Middle frontal gyrus (tissue), 1 donor: Measurements from ENCODE around the gene JADE3.
"Not testable (repeated sequence)": the region's sequence is repeated elsewhere in the genome, so short reads cannot be mapped to it uniquely, and the experiment has no call there.

ENCODE experiments used
- DNase-seq: peaks from one replicate; pipeline ENCODE4 v3.0.0-alpha.2; 2015; ENCODE audit warnings: low spot score; ENCODE audit errors: extremely low spot score

Gene JADE3

DNA sequence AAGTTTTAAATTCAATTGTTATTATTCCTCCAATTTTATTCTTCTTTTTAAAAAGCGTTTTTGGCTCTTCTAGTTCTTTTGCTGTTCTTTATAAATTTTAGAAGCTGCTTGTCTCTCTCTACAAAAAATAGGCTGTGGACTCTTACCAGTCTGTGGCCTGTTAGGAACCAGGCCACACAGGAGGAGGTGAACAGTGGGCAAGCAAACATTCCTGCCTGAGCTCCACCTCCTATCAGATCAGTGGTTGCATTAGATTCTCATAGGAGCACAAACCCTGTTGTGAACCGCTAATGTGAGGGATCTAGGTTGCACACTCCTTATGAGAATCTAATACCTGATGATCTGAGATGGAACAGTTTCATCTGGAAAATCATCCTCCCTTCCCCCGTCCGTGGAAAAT, 23.1 kb downstream of the JADE3 start:
- DNase-seq, result no peak

DNA sequence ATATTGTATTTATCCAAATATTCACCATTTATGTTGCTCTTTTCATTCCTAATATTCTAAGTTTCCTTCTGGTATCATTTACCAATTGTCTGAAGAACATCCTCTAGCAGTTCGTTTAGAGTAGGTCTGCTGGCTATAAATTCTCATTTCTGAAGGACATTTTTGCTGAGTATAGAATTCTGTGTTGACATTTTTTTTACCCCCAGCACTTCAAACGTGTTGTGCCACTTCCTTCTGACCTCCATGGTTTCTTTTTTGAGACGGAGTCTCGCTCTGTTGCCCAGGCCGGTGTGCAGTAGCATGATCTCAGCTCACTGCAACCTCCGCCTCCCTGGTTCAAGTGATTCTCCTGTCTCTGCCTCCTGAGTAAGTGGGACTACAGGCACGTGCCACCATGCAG, 26.4 kb downstream of the JADE3 start:
- DNase-seq, result no peak

DNA sequence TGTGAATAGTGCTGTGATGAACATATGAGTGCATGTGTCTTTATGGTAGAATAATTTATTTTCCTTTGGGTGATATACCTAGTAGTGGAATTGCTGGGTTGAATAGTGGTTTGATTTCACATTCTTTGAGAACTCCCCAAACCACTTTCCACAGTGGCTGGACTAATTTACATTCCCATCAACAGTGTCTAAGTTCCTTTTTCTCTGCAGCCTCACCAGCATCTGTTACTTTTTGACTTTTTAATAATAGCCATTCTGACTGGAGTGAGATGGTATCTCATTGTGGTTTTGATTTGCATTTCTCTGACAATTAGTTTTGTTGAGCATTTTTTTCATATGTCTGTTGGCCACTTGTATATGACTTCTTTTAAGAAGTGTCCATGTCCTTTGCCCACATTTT, 29.1 kb downstream of the JADE3 start:
- DNase-seq, result no peak

DNA sequence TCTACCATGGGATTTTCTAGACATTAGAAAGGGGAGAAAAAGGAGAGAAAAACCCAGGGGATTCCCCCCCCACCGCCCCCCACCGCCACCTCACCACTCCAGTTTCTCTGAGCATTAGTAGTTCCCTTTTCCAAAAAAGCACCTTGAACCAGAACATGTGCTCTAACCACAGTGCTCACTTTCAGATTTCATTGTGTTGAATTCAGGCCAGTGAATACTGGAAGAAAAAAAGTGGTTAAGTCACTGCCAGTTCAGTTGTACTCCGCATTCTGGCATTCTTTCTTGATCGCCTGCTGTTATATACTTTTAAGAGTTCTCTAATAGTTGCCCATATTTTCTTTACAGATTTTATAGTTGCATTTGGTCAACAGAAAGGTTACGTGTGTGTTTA, 40.9 kb downstream of the JADE3 start:
- DNase-seq, result no peak

DNA sequence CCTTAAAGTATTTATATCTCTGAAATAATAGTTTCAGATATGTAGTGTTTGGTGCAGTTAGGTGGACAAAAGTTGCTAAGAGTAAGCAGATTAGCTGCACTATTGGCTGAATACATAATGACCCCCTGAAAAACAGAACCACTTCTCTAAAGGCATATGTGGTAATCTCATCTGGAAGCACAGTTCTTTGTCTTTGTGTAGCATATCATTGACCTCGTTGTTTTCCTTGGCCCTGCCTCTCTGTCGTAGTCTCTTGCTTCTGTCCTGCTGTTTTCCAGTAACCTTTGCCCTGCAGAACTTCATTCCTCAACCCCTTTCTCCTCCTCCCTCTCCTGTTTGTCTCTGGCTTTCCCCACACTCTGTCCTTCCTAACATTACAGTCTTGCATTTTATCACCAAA, 41.4 kb downstream of the JADE3 start:
- DNase-seq, result no peak

DNA sequence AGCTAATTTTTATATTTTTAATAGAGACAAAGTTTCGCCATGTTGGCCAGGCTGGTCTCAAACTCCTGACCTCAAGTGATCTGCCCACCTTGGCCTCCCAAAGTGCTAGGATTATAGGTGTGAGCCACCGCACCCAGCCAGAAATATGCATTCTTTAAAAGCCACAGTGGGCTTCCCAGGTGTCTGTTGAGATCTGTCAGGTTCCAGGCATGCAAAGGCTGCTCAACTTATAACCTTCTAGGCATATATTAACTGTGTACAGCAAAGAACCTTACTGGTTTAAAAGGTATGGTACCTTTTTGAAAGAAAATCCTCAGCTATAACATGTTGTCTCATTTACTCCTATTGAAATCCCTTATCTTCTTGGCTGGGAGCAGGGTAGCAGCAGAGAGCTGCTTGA, 42.5 kb downstream of the JADE3 start:
- no peak for DNase-seq

DNA sequence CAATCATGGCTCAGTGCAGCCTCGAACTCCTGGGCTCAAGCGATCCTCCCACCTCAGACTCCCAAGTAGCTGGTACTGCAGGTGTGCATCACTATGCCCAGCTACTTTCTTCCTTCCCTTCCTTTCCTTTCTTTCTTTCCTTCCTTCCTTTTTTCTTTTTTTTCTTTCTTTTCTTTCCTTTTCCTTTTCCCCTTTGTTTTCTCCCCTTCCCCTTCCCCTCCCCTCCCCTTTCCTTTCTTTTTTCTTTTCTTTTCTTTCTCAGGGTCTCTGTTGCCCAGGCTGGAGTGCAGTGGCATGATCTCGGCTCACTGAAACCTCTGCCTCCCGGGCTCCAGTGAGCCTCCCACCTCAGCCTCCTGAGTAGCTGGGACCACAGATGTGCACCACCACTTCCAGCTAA, 44.4 kb downstream of the JADE3 start:
- DNase-seq, result not testable (repeated sequence)

DNA sequence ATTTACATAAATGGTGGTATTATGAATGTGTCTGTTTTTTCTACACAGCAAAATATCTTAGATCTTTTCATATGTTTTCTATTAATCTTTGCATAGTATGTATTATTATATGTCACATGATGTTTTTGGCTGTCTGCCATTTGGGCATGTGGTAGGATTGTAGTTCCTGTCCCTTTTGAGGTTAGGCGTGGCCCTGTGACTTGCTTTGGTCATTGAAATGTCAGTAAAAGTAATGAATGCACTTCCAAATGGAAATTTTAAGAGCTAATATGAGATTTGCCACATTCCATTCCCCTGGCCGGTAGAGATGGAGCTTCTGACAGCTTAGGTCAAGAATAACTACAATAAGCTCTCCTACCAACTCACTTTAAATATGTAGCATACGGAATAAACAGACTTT, 45.1 kb downstream of the JADE3 start:
- no peak for DNase-seq

DNA sequence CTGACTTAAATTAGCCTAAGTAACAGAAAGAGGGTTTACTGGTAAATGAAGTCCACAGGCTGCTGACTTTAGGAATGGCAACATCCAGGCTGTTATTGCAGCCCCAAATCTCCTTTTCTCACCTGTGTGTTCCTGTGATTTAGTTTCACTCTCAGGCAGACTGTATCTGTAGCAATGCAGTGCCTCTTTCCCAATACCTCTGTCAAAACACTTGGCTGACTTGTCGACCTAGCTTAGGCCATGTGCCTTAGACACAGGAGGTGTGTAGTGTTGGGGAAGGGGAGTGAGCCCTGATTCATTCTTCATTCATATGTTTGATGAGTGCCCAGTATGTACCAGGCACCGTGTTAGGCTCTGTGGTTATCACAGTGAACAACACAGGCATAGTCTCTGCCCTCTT, 46.9 kb downstream of the JADE3 start:
- DNase-seq, result no peak

DNA sequence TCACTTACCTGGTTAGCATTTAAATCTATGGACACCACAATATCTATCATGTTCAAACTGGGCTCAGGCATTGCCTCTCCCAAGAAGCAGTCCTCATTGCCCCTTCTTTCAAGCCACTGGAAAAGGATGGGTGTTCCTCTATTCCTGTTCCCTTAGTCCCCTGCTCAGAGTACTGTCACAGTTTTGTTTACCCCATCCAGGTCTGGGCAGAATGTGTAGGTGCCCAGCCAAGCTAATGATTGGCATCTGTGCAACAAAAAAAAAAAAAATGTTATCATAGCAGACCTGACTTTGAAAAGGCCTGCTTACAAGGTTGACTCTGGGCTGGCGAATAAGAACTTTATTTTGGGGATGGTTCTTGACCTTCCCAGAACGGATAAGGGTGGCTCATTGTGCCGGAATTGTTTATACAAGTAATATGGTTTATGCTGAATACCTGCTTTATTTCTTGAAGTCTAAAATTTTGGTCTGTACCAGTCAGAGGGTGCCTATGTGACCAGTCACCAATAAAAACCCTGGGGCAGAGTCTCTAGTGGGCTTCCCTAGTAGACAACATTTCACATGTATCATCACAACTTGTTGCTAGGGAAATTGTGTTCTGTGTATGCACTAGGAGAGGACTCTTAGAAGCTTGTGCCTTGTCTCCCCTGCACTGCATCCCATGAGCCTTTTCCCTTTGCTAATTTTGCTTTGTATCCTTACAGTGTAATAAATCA, 47.9 kb downstream of the JADE3 start:
- DNase-seq, result no peak

DNA sequence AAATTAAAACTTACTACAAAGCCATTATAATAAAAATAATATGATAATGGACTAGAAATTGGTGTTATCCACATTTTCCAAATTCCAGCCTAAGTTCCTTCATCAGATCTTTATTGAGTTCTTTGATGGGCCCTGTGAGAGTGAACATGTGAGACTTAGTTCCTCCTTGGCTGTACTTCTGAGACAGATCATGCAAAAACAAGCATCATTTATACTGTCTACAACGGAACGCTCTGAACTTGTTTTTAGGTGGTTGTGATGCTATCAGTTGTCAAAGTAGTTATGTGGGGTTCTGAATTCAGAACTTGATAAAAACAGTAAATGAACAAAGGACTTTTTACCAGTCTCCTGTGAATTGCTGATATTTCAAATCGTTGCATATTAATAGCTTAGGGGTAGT, 48.9 kb downstream of the JADE3 start:
- DNase-seq, result no peak

DNA sequence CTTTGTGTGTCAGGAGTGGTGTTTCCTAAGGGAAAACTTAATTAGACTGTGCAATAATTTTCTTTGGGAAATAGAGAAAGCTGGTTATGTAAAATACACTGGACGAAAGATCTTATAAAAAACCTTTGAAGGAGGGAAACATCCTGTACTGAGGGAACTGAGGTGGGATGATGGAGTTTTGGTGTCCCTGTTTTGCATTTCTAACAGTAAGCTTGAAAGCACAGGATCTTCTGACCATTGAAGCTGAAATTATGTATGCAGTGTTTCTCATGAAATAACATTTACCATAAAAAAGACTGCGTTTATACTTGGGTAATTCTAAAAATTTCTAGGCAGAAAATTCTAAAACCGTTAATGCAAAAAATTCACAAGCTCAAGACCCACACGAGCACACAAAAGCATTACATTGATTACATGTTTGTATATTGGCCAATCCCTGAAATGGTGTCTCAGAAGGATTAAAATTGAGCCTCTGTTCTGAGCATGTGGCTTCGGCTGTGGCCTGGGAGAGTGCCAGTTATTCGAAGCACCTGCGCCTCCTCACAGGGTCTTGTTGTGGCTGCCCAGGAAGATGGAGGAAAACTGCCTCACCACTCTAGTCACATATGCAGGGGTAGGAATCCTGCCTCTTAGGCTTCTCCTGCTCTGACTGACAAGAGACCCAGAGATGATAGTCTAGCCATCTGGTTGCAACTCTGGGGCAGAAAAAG, 49.5 kb downstream of the JADE3 start:
- DNase-seq, result no peak

DNA sequence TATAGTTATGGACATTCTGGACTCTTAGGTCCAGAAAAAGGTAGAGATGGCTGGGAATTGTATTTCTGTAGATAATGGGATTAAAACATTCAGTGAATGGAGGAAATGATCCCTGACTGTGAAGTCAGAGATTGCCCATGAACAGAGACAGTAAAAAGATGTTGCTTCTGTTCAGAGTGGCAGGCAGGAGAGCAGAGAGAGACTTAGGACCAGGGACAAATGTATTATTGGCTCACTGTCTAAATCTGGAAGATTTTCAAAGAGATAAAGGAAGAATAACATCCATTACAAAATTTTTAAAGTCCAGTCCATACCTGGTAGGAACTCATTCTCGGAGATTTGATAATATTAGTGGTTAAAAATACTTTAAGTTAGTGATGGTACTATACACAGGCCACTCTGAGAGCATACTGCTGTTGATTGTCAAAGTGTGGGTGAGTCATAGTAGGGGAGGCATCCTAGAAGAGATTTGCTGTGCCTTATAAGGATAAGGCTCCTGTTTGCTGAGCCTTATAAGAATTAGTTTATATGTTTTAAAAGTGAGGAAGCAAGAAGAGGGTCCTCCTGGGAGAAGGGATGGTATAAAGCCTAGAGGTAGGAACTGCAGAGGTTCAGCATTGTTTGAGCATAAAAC, 53.0 kb downstream of the JADE3 start:
- no peak for DNase-seq

DNA sequence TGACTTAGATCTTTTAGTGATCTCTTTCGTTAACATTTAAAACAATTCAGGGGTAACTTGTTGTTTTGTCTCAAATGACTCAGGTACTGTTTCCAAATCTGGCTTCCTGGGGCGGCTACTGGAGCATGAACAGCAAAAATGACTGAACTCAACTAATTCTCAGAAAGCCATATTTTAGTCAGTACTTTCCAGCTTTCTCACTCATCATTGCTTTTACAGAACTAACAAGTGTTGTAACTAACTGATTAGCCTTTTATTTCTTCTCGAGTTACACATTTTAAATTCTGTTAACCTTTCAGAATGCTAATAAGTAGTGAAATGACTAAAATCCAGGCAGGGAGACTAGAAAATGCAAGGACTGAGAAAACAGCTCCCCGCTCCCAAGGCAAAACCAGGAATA, 55.3 kb downstream of the JADE3 start:
- no peak for DNase-seq

DNA sequence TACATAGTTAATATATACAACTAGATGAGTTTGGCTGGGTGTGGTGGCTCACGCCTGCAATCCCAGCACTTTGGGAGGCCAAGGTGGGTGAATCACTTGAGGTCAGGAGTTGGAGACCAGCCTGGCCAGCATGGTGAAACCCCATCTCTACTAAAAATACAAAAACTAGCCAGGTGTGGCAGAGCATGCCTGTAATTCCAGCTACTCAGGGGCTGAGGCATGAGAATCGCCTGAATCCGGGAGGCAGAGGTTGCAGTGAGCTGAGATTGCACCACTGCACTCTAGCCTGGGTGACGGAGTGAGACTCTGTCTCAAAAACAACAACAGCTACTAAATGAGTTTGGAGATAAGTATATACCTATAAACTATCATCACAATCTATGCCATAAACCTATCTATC, 64.8 kb downstream of the JADE3 start:
- DNase-seq, result not testable (repeated sequence)

DNA sequence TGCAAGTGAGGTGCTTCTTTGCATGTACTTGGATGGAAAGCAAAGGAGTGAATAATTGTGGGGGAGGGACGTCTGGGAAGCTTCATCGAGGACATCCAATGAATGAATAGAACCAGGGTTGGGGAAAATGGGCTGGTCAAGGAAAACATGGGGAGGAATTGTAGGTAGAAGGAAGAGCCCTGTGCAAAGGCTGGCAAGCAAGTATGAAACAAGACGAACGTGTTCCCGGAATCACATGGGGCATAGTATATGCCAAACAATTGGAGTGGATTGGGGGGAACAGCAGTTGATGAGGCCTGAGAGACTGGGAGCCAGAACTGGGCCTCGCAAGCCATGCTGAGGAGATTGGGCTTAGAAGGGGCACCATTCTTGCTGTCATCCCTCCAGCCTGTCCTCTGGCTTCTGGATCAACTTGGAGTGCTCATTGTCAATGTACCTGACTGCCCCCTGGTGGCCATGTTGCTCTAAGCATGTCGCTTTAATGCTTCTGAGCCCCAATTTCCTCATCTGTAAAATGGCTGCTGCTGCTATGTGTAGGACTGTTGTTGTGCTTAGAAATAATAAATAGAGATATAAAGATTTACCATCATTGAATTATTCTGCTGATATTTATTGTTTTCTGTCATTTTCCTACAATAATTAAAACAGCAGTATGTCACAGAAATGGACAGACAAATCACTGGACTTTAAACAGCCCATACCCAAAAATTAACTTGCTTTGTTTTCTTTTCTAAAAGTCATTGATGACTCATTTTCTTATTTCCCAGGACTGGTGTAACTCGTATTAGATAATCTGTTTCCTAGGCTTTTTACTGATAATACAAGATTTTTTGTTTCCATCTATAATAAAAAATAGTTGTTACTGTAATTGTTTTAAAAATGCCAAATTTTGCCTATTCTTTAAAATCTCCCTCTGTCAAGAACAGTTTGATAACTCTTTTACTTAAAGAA, 66.4 kb downstream of the JADE3 start:
- DNase-seq, result no peak

DNA sequence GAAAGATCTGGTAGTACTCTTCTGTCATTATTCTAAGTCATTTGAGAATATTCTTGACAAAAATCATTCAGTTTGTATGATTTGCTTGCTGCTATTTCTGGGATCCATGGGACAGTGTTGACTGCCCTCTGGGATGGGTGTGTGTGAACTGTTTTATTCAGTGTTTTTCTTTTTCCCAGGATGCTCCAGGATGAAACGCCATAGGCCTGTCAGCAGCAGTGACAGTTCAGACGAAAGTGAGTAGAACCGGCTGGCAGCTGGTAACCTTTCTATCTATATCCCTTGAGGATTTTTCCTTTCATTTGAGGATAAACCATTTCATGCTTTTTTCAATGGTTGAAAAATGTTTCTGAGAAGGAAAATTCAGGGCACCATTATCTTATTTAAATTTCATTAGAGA, 72.5 kb downstream of the JADE3 start:
- DNase-seq, result no peak

DNA sequence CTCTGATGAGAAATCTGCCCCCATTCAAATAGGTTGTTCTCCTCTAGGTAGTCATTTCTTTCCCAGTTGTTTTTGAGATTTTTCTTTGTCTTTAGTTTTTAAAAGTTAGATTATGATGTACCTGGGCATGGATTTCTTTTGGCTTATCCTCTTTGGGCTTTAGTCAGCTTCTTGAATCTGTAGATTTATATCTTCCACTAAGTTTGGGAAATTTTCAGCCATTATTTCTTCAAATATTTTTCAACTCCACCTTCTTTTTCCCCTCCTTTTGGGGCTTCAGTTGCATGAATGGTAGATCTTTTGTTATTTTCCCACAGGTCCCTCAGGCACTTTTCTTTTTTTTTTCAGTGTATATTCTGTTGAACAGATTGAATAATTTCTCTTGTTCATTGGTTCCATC, 77.3 kb downstream of the JADE3 start:
- no peak for DNase-seq

DNA sequence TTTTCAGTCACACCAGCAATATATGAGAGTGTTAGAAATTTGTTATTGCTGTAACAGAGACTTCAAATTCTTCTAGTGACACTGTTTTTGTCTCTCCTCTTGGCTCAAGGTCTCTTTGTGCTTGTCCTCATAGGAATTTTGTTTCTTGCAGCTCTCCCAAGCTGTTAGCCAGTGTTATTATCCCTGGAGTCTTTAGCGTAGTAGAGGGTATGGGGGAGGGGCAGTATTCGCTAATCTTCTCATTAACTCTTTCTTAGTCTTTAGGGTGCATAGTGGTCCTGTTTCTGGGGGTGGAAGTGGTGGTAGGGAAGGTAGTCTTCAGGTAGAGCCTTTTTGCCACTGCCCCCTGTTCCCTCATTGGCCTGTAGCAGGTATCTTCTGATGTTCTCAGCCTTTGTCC, 79.4 kb downstream of the JADE3 start:
- DNase-seq, result no peak

DNA sequence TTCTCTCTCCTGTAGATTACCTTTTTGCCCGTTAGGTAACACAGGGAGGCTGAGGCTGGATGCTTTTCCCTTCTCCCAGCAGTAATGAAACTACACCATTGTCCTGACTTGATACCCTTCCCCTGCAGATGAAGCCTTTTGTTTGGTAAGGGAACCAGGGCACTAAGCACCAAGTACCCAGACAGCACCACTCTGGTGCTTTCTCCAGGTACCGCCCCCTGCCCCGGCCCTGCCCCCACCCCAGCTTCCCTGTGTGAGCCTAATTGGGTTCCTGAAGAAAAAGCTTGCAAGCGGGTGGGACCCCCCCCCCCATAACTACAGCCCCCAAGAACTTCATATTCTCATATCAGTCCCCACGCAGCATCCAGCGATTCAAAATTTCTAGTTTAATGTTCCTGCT, 79.8 kb downstream of the JADE3 start:
- DNase-seq, result no peak

DNA sequence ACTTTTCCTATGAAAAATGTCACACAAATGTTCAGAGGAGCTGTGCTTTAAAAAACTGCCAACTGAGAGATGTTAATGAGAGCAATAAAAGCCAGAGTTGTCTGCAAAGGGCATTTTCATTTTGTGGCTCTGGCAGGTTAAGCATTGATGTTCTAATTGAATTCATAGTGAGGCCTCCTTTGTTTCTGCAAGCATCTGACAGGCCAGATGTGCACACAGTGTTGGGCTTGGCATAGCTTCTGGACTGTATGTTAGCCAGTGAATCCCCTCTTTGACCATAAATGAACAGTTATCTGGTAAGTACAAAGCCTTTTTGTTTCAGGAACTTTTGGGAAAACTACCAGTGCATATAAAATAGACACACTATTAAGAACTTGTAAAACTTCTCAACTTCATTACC, 81.9 kb downstream of the JADE3 start:
- DNase-seq, result peak; percentile 12

DNA sequence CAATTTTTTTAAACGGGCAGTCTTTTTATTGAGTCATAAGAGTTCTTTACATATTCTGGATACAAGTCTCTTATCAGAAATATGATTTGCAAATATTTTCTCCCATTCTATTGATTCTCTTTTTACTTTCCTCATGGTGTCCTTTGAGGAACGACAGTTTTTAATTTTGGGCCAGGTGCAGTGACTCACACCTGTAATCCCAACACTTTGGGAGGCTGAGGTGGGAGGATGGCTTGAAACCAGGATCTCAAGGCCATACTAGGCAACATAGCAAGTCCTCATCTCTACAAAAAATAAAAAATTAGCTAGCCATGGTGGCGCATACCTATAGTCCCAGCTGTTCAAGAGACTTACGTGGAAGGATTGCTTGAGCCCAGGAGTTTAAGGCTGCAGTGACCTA, 99.9 kb downstream of the JADE3 start:
- no peak for DNase-seq
